B cell (primary cell): ENCODE measurements around the gene NEO1. TPM values are rescaled to one million over a fixed set of nuclear protein-coding genes. Genes with fewer than 3 reads are reported as not detected.

Source experiments
- ATAC-seq: fragments of 200-7000 bp; cut with Tn5 transposase; one replicate; pipeline ENCODE4 v1.10.0; 2021; ENCODE audit warnings: low read depth, mild to moderate bottlenecking, moderate number of reproducible peaks, moderate library complexity
- CTCF ChIA-PET: fragments of 350-600 bp; sonication (Branson Sonifier 250); formaldehyde crosslinking; loops from one replicate; lab custom pipeline; 2021; ENCODE audit warnings: antibody characterized with exemption, inconsistent platforms; lab: Charles Lee
- POLR2A ChIA-PET: fragments of 350-600 bp; sonication (Branson Sonifier 250); formaldehyde crosslinking; loops from one replicate; lab custom pipeline; 2021; ENCODE audit warnings: antibody characterized with exemption; lab: Charles Lee
- DNase-seq: peaks from one replicate; pipeline ENCODE4 v3.0.0; 2013
- H2AFZ ChIP-seq: 2 replicates; pipeline ENCODE4 v1.6.1; 2012; ENCODE audit warnings: mild to moderate bottlenecking, low read depth, low read length; ENCODE audit not compliant: insufficient read depth, poor library complexity, severe bottlenecking
- H3K27ac ChIP-seq, 2 donors: 1 replicate in 1 of 2; 2 replicates in 1 of 2; pipeline ENCODE4 v1.5.1; 2012 to 2013; ENCODE audit warnings: low read length in 2 of 2, mild to moderate bottlenecking in 2 of 2, moderate library complexity in 1 of 2
- H3K27me3 ChIP-seq, 4 experiments: fragments of 200-600 bp in 1 of 4; sonication (generic) in 1 of 4; replicated peaks in 1 of 4; 1 replicate in 2 of 4; 2 replicates in 2 of 4; pipeline versions ENCODE4 v1.6.1 to v1.7.0; 2013 to 2016; ENCODE audit warnings: low read length in 3 of 4, mild to moderate bottlenecking in 2 of 4, mixed read lengths in 1 of 4, moderate library complexity in 1 of 4; ENCODE audit not compliant: insufficient read depth in 4 of 4, control insufficient read depth in 3 of 4; ENCODE audit errors: control extremely low read depth in 1 of 4
- H3K36me3 ChIP-seq, 2 experiments: replicated peaks in 1 of 2; 1 replicate in 1 of 2; 2 replicates in 1 of 2; pipeline versions ENCODE4 v1.6.1 to v1.7.1; 2013; ENCODE audit warnings: low read length in 1 of 2; ENCODE audit not compliant: insufficient read depth in 2 of 2, control insufficient read depth in 1 of 2; ENCODE audit errors: control extremely low read depth in 1 of 2, extremely low read depth in 1 of 2
- H3K4me1 ChIP-seq, 2 donors: fragments of 200-600 bp in 1 of 2; sonication (generic) in 1 of 2; 1 replicate in 1 of 2; 2 replicates in 1 of 2; pipeline versions ENCODE4 v1.5.1 to v1.6.1; 2013 to 2017; ENCODE audit warnings: low read length in 2 of 2; ENCODE audit not compliant: control insufficient read depth in 2 of 2, insufficient read depth in 2 of 2
- H3K4me2 ChIP-seq: replicated peaks from 2 replicates; pipeline ENCODE3; 2012; ENCODE audit warnings: mild to moderate bottlenecking, low read depth, low read length; ENCODE audit not compliant: poor library complexity, severe bottlenecking
- H3K4me3 ChIP-seq, 5 experiments: fragments of 200-600 bp in 1 of 5; sonication (generic) in 1 of 5; 1 replicate in 3 of 5; 2 replicates in 2 of 5; pipeline versions ENCODE4 v1.5.1 to v1.7.0; 2011 to 2016; ENCODE audit warnings: low read length in 4 of 5, mild to moderate bottlenecking in 4 of 5, low read depth in 2 of 5, control low read depth in 1 of 5, moderate library complexity in 1 of 5; ENCODE audit not compliant: insufficient read depth in 1 of 5; ENCODE audit errors: control extremely low read depth in 1 of 5, extremely low read depth in 1 of 5
- H3K79me2 ChIP-seq: fragments of 200-600 bp; sonication (generic); one replicate; pipeline ENCODE4 v1.6.0; 2016; ENCODE audit warnings: low read length; ENCODE audit not compliant: control insufficient read depth, insufficient read depth
- H3K9ac ChIP-seq: fragments of 200-600 bp; sonication (generic); 2 replicates; pipeline ENCODE4 v1.6.1; 2017; ENCODE audit warnings: mild to moderate bottlenecking, low read length, moderate library complexity
- H3K9me3 ChIP-seq, 3 donors: one replicate each; pipeline versions ENCODE4 v1.6.1 to v1.7.1; 2013; ENCODE audit warnings: low read length in 2 of 3; ENCODE audit not compliant: control insufficient read depth in 2 of 3, insufficient read depth in 1 of 3; ENCODE audit errors: control extremely low read depth in 1 of 3
- H4K20me1 ChIP-seq: 2 replicates; pipeline ENCODE4 v1.6.0; 2012; ENCODE audit warnings: mild to moderate bottlenecking, low read length; ENCODE audit not compliant: insufficient read depth, control insufficient read depth, poor library complexity, severe bottlenecking
- H3K27ac Mint-ChIP-seq: one replicate; pipeline ENCODE4 v1.8.0; 2021; ENCODE audit warnings: mixed read lengths
- H3K27me3 Mint-ChIP-seq: one replicate; pipeline ENCODE4 v1.8.0; 2021; ENCODE audit warnings: mixed read lengths
- H3K4me1 Mint-ChIP-seq: one replicate; pipeline ENCODE4 v1.8.0; 2021; ENCODE audit warnings: mixed read lengths
- H3K4me3 Mint-ChIP-seq: one replicate; pipeline ENCODE4 v1.8.0; 2021; ENCODE audit warnings: mixed read lengths
- H3K9me3 Mint-ChIP-seq: one replicate; pipeline ENCODE4 v1.8.0; 2022; ENCODE audit warnings: mixed read lengths; ENCODE audit not compliant: insufficient read depth
- EZH2 ChIP-seq: IDR thresholded peaks from 2 replicates; pipeline ENCODE4 v1.6.1; 2012; ENCODE audit warnings: borderline replicate concordance, low read depth, mild to moderate bottlenecking, moderate library complexity, low read length; ENCODE audit not compliant: insufficient read depth, poor library complexity, severe bottlenecking
- WGBS: methylation state at CpG from one replicate; pipeline ENCODE4 v1.1.5; 2013; ENCODE audit warnings: missing lambda C conversion rate; ENCODE audit not compliant: insufficient coverage; 5-methylcytosine and 5-hydroxymethylcytosine counted together
- intact Hi-C: fragments of 100-400 bp; cut with micrococcal nuclease; formaldehyde crosslinking; loops from one replicate; pipeline ENCODE4 v1.10.0; 2022
- polyA plus RNA-seq: library from polyadenylated mRNA; depleted of rRNA; stranded (reverse); fragments of >200 nt; gene quantifications from 2 replicates; pipeline ENCODE4 v1.2.3, GENCODE V29; 2012
- total RNA-seq, 2 donors: library from RNA; stranded (reverse); fragments of 120-200 nt in 1 of 2; gene quantifications; 1 replicate in 1 of 2; 2 replicates in 1 of 2; pipeline versions ENCODE4 v1.2.3 to v1.2.4, GENCODE V29; 2013 to 2022
- TF ChIP-seq, protein P1 (sequence below): fragments of 200-600 bp; IDR thresholded peaks from one replicate; pipeline ENCODE4 v1.8.0; 2022; ENCODE audit warnings: antibody characterized with exemption, mild to moderate bottlenecking

Gene NEO1
- total and polyA plus RNA-seq, 2 donors (not counting 1 experiment from before 2014, with no cell fraction given): 1.3 to 3.9 TPM

DNA sequence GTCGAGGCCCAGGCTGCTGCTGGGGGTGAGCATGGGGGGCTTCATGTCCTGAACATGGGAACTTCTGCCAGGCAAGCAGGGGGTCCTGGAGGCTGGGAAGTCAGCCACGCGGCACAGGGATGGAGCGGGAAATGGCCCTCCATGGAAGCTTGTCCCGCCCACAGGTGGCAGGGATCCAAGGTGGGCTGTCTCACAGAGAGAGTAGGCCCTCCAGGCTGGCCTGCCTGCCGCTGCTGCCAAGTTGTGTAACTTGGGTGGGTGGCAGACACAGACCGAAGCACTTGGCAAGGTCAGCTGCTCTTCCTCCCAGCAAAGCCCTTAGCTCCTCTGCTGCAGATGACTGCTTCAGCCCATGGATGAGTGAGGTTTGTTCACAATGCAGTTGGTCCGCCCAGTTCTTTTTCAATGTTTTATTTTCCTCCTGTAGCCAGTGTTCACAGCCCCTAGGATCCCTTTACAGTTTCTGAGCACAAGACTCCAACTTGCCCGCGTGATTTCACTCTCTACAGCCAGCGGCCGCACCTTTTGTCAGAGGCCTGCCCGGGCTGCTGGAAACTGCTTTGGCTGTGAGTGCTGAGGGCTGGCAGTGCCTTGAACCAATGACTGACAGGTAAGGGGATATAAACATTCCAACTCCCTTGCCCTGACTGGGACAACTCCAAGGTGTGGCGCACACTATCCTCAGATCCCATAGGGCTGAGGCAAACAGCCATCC lies 289.8 kb downstream of the NEO1 start:
- H3K27me3 Mint-ChIP-seq: no peaks in the 10 kb centered on the region
- ATAC-seq: no peak
- H4K20me1 ChIP-seq: no peaks in the 10 kb centered on the region
- no peak overlapping the region for H3K9ac ChIP-seq
- H3K4me3 Mint-ChIP-seq: no peak overlapping the region
- no peak for DNase-seq
- 91% methylated on average over 11 of the region's 14 CpGs for WGBS
- H3K4me3 ChIP-seq: no peak overlapping the region
- H3K9me3 ChIP-seq: peaks cover 0 to 33% (median 2%) of the 10 kb centered on the region in 3 donors
- no peaks in the 10 kb centered on the region for H3K79me2 ChIP-seq
- peaks cover 2% of the 10 kb centered on the region for H3K9me3 Mint-ChIP-seq
- intact Hi-C loops: no loop called here
- H3K4me2 ChIP-seq: no peak overlapping the region
- CTCF ChIA-PET: no interaction called here
- no peaks in the 10 kb centered on the region for H3K4me1 ChIP-seq
- no peaks in the 10 kb centered on the region for H3K27me3 ChIP-seq
- no peak overlapping the region for H2AFZ ChIP-seq
- H3K4me1 Mint-ChIP-seq: no peaks in the 10 kb centered on the region
- TF ChIP-seq EZH2: no peak
- TF ChIP-seq, protein P1, sequence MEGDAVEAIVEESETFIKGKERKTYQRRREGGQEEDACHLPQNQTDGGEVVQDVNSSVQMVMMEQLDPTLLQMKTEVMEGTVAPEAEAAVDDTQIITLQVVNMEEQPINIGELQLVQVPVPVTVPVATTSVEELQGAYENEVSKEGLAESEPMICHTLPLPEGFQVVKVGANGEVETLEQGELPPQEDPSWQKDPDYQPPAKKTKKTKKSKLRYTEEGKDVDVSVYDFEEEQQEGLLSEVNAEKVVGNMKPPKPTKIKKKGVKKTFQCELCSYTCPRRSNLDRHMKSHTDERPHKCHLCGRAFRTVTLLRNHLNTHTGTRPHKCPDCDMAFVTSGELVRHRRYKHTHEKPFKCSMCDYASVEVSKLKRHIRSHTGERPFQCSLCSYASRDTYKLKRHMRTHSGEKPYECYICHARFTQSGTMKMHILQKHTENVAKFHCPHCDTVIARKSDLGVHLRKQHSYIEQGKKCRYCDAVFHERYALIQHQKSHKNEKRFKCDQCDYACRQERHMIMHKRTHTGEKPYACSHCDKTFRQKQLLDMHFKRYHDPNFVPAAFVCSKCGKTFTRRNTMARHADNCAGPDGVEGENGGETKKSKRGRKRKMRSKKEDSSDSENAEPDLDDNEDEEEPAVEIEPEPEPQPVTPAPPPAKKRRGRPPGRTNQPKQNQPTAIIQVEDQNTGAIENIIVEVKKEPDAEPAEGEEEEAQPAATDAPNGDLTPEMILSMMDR: no peak
- no peaks in the 10 kb centered on the region for H3K36me3 ChIP-seq
- no peak overlapping the region for H3K27ac Mint-ChIP-seq
- no peak overlapping the region for H3K27ac ChIP-seq
- POLR2A ChIA-PET: no interaction called here

DNA sequence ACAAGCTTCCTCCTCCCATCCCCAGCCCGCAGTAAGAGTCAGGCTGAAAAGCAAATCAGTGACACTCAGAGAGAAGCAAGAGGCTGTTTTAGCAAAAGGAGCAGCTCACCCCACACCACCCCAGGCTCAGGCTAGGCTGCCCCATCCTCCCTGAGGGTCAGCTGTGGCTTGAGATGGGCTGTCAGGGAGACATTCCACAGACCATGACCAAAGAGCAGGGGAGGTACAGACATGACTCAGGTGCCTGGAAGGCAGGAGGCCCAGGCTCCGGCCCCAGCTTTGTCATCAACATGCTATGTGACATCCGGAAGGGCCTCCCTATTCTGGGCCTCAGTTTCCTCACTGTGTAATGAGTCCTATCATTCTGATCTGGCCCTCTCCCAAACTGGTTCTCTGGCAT lies 291.8 kb downstream of the NEO1 start:
- Histone ChIP-seq H3K27ac (no peak overlapping the region), H3K4me3 (no peak overlapping the region), H3K36me3 (no peaks in the 10 kb centered on the region), H3K27me3 (peaks cover 0 to 4% (median 0%) of the 10 kb centered on the region in 4 experiments), H3K4me1 (no peaks in the 10 kb centered on the region), H4K20me1 (no peaks in the 10 kb centered on the region), H3K4me2 (no peak overlapping the region), H3K79me2 (no peaks in the 10 kb centered on the region), H3K9me3 (peaks cover 0 to 37% (median 2%) of the 10 kb centered on the region in 3 donors), H3K9ac (no peak overlapping the region), H2AFZ (no peak overlapping the region)
- no peaks in the 10 kb centered on the region for H3K4me1 Mint-ChIP-seq
- ATAC-seq: no peak
- peaks cover 2% of the 10 kb centered on the region for H3K9me3 Mint-ChIP-seq
- TF ChIP-seq, protein P1: no peak
- no peak for TF ChIP-seq EZH2
- H3K4me3 Mint-ChIP-seq: no peak overlapping the region
- 86% methylated on average over 2 of the region's 3 CpGs for WGBS
- H3K27ac Mint-ChIP-seq: no peak overlapping the region
- intact Hi-C loops: no loop called here
- H3K27me3 Mint-ChIP-seq: no peaks in the 10 kb centered on the region
- ChIA-PET CTCF (no interaction called here), POLR2A (no interaction called here)
- no peak for DNase-seq
